ENCODE measurements around the gene CLDN7. TPM values are rescaled to one million over a fixed set of nuclear protein-coding genes. Genes with fewer than 3 reads are reported as not detected.

CLDN7 gene
- polyA plus RNA-seq, 1 donor (not counting 4 experiments of a cell fraction or from before 2014, with no cell fraction given), result 6.3 TPM

DNA sequence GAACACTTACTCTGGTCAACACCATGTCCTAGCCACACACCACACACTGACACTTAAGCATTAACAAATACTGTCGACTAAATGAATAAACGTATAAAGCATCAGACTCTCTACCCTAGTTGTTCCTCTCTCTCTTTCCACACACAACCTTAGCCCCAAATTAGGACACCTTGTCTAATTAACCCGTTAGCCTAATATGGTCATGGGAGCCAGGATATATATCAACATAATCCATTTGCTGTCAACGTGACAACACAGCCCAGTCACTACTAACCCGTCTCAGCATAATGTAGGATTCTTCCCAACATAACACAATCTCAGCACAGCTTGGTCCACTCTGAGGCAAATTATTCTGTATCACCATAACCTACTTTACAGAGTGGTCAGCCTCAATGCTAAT lies 30.2 kb downstream of the CLDN7 start:
- Histone ChIP-seq H3K9ac (ENCODE audit: control insufficient read depth, extremely low read depth, insufficient read depth, low read length) (no peak overlapping the region), H3K27me3 (ENCODE audit: control insufficient read depth, extremely low read depth, insufficient read depth, low read length) (no peaks in the 10 kb centered on the region), H2AFZ (ENCODE audit: control insufficient read depth, low read length) (no peak overlapping the region), H4K20me1 (ENCODE audit: control insufficient read depth, extremely low read depth, insufficient read depth, low read length) (peaks cover 3% of the 10 kb centered on the region), H3K36me3 (ENCODE audit: control insufficient read depth in 2 of 2, extremely low read depth in 1 of 2, insufficient read depth in 2 of 2, low read length in 2 of 2) (peaks cover 20 to 40% of the 10 kb centered on the region in 2 experiments), H3K9me3 (ENCODE audit: control insufficient read depth, low read depth, low read length) (no peaks in the 10 kb centered on the region), H3K9me1 (ENCODE audit: control insufficient read depth, extremely low read depth, insufficient read depth, low read length) (peaks cover 2% of the 10 kb centered on the region), H3K27ac (ENCODE audit: control insufficient read depth, insufficient read depth, low read length) (no peak overlapping the region), H3K4me2 (ENCODE audit: control insufficient read depth, extremely low read depth, insufficient read depth, low read depth, low read length) (peak overlapping the region; percentile 96), H3K79me2 (ENCODE audit: control insufficient read depth, insufficient read depth, low read length) (peaks cover 52% of the 10 kb centered on the region), H3K4me1 (ENCODE audit: control insufficient read depth, extremely low read depth, insufficient read depth, low read length) (peaks cover 45% of the 10 kb centered on the region), H3K4me3 (ENCODE audit: control insufficient read depth in 2 of 3, extremely low read depth in 1 of 3, insufficient read depth in 2 of 3, low read depth in 1 of 3, low read length in 3 of 3) (peak overlapping the region in 1 of 3 experiments; percentile 29)
- DNase-seq (ENCODE audit: low read depth, low spot score) (no peak), FAIRE-seq (peak; percentile 23)
- dilution Hi-C loops (cut with MboI; ENCODE audit: extremely low pct_ligation_motif_present, low sequenced_read_pairs), result no loop called here
- TF ChIP-seq, protein P1, sequence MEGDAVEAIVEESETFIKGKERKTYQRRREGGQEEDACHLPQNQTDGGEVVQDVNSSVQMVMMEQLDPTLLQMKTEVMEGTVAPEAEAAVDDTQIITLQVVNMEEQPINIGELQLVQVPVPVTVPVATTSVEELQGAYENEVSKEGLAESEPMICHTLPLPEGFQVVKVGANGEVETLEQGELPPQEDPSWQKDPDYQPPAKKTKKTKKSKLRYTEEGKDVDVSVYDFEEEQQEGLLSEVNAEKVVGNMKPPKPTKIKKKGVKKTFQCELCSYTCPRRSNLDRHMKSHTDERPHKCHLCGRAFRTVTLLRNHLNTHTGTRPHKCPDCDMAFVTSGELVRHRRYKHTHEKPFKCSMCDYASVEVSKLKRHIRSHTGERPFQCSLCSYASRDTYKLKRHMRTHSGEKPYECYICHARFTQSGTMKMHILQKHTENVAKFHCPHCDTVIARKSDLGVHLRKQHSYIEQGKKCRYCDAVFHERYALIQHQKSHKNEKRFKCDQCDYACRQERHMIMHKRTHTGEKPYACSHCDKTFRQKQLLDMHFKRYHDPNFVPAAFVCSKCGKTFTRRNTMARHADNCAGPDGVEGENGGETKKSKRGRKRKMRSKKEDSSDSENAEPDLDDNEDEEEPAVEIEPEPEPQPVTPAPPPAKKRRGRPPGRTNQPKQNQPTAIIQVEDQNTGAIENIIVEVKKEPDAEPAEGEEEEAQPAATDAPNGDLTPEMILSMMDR (optimal IDR thresholded peaks at IDR 0.05 in 1 of 3, IDR thresholded peaks at IDR 0.05 in 1 of 3, conservative IDR thresholded peaks at IDR 0.05 in 1 of 3; ENCODE audit: extremely low read depth in 1 of 3, insufficient read depth in 2 of 3, low read length in 3 of 3), result no peak
- no peak for TF ChIP-seq EZH2 (IDR thresholded peaks at IDR 0.05; ENCODE audit: low read length)

DNA sequence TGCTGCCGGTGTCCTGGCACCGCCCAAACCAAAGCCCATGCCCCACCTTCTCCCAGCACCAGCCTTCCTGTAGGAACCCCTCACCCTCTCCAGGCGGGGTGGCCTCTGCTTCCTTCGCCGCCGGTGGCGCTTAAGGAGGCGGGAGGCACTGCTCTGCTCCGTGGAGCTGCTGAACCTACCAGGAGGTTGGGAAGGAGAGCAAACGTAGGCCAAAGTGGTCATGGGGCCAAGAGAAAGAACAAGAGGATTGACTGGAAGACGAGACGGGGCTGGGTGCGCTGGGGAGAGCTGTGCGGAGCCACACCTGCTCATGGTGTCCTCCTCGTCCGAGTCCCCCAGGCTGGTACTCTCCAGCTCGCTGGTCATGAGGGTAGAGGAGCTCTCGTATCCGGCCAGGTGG lies 32.8 kb downstream of the CLDN7 start:
- H3K36me3 ChIP-seq (ENCODE audit: control insufficient read depth in 2 of 2, extremely low read depth in 1 of 2, insufficient read depth in 2 of 2, low read length in 2 of 2), result peaks cover 22 to 32% of the 10 kb centered on the region in 2 experiments
- H4K20me1 ChIP-seq (ENCODE audit: control insufficient read depth, extremely low read depth, insufficient read depth, low read length), result peaks cover 3% of the 10 kb centered on the region
- H2AFZ ChIP-seq (ENCODE audit: control insufficient read depth, low read length), result no peak overlapping the region
- H3K9ac ChIP-seq (ENCODE audit: control insufficient read depth, extremely low read depth, insufficient read depth, low read length), result no peak overlapping the region
- peaks cover 29% of the 10 kb centered on the region for H3K4me1 ChIP-seq (ENCODE audit: control insufficient read depth, extremely low read depth, insufficient read depth, low read length)
- H3K27ac ChIP-seq (ENCODE audit: control insufficient read depth, insufficient read depth, low read length), result no peak overlapping the region
- dilution Hi-C loops (cut with MboI; ENCODE audit: extremely low pct_ligation_motif_present, low sequenced_read_pairs), result no loop called here
- H3K4me3 ChIP-seq (ENCODE audit: control insufficient read depth in 2 of 3, extremely low read depth in 1 of 3, insufficient read depth in 2 of 3, low read depth in 1 of 3, low read length in 3 of 3), result no peak overlapping the region
- DNase-seq (ENCODE audit: low read depth, low spot score) (no peak), FAIRE-seq (no peak)
- peaks cover 2% of the 10 kb centered on the region for H3K9me1 ChIP-seq (ENCODE audit: control insufficient read depth, extremely low read depth, insufficient read depth, low read length)
- H3K4me2 ChIP-seq (ENCODE audit: control insufficient read depth, extremely low read depth, insufficient read depth, low read depth, low read length), result no peak overlapping the region
- no peaks in the 10 kb centered on the region for H3K27me3 ChIP-seq (ENCODE audit: control insufficient read depth, extremely low read depth, insufficient read depth, low read length)
- peaks cover 38% of the 10 kb centered on the region for H3K79me2 ChIP-seq (ENCODE audit: control insufficient read depth, insufficient read depth, low read length)
- TF ChIP-seq, protein P1 (optimal IDR thresholded peaks at IDR 0.05 in 1 of 3, IDR thresholded peaks at IDR 0.05 in 1 of 3, conservative IDR thresholded peaks at IDR 0.05 in 1 of 3; ENCODE audit: extremely low read depth in 1 of 3, insufficient read depth in 2 of 3, low read length in 3 of 3), result no peak
- no peak for TF ChIP-seq EZH2 (IDR thresholded peaks at IDR 0.05; ENCODE audit: low read length)
- no peaks in the 10 kb centered on the region for H3K9me3 ChIP-seq (ENCODE audit: control insufficient read depth, low read depth, low read length)
